Omental fat pad (tissue), 4 donors: ENCODE data around the gene SANBR. TPM values are rescaled to one million over a fixed set of nuclear protein-coding genes. Genes with fewer than 3 reads are reported as not detected.

ENCODE experiments used
- ATAC-seq: fragments of 150-250 bp; one replicate; pipeline ENCODE4 v1.9.1; 2016; ENCODE audit warnings: mild to moderate bottlenecking, moderate library complexity; ENCODE audit not compliant: low FRiP score
- DNase-seq: peaks from one replicate; pipeline ENCODE4 v3.0.0-alpha.2; 2019; ENCODE audit warnings: low spot score
- CTCF ChIP-seq, 3 donors: fragments of 450-650 bp; IDR thresholded peaks; one replicate each; pipeline ENCODE4 v1.5.1; 2016 to 2017; ENCODE audit warnings: antibody characterized with exemption in 3 of 3, mild to moderate bottlenecking in 3 of 3, moderate library complexity in 2 of 3
- total RNA-seq, 4 donors: library from RNA; depleted of rRNA; stranded (reverse); fragments of >200 nt; gene quantifications; one replicate each; pipeline ENCODE4 v1.1.0, GENCODE V29; 2016

SANBR gene
- 10 to 100 TPM in 1 of 4 donors, 1 to 10 TPM in 3; 2.6 to 15.0 (median 6.4) TPM for total RNA-seq

DNA sequence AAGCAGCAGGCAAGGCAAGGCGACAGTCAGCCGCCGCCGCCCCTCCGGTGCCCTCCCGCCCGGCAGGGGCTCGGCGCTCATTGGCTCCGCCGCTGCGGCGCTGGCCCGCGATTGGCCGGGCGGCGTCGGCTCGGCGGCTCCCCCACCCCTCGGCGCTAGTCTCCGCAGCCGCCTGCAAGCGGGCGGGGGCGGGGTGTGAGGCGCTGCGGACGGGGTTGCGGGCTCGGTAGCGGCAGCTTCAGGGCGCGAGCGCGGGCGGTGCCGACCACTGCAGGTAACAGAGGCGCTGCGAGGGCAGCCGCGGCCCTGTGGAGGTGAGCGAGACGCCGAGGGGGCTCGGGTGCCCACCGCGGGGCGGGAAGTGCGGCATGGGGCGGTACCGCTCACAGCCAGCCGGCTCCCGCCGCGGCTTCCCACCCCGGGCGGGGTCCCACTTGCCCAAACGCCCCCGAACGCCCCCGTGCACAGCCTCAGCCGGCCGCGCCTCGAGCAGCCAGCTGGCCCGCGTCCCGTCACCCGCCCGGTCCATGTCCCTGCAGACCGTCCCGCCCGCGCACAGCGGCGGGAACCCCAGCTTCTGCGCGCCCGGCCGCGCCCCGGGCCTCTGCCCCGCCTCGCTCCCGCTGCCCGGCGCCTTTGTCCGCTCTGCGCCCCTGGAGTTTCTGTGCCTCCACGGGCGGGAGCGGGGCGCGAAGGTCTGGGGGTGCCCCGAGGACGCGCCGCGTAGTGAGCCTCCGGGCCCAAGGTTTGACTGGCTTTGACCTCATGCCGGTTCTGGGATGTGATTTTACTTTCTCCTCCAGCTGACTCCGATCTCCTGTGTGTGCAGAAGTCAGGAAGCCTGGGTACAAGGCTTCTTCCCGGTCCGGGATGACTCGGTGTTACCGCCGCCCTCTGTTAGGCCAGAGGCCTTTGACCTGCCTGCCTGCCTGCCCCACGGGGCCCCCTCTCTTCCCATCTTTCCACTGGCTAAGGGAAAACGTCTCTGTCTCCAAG lies at the start of gene SANBR:
TSS of gene SANBR (plus strand) at position 158 of the 996 bp plus-strand sequence. CDS start 4,480 bp downstream, outside the sequence.
- DNase-seq (no peak), ATAC-seq (peak; percentile 96)
- no peak for TF ChIP-seq CTCF (IDR thresholded peaks at IDR 0.05)

GRCh38 chr2:61015976-61016375 lies 49.7 kb upstream of the SANBR start:
- ATAC-seq (no peak), DNase-seq (no peak)
- no peak for TF ChIP-seq CTCF (IDR thresholded peaks at IDR 0.05)

DNA sequence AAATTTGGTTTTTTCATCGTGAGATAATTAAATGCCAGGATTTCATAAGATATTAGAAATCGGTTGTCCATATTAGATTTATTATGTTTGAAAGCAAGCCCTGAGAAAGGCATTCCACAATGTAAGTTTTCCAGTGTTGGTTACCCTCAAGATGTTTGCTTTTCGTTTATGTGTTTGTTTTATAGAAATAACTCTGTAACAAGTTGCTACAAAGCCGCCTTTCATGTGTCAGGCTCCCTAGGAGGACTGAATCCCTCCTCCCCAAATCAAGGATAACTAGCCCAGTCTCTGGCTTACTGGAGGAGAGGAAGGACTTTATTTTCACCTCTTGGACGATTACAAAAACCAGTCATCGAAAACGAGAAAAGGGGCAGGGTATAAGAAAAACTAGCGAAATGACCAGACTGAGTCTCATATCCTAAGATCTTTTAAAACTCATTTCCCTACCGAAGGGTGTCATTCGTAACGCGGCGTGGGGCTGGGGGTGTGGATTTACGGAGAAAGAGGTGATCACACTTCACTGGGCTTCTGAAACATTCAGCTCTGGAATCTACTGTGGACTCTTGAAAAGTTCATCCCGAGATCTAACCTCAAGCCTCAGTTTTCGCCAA lies 49.2 kb upstream of the SANBR start:
- DNase-seq (no peak), ATAC-seq (no peak)
- TF ChIP-seq CTCF (IDR thresholded peaks at IDR 0.05) = no peak

- no peak for TF ChIP-seq CTCF (IDR thresholded peaks at IDR 0.05)
- ATAC-seq (peak; percentile 87), DNase-seq (peak; percentile 42)
These were observed 48.6 kb upstream of the SANBR start for GRCh38 chr2:61017003-61017555.

DNA sequence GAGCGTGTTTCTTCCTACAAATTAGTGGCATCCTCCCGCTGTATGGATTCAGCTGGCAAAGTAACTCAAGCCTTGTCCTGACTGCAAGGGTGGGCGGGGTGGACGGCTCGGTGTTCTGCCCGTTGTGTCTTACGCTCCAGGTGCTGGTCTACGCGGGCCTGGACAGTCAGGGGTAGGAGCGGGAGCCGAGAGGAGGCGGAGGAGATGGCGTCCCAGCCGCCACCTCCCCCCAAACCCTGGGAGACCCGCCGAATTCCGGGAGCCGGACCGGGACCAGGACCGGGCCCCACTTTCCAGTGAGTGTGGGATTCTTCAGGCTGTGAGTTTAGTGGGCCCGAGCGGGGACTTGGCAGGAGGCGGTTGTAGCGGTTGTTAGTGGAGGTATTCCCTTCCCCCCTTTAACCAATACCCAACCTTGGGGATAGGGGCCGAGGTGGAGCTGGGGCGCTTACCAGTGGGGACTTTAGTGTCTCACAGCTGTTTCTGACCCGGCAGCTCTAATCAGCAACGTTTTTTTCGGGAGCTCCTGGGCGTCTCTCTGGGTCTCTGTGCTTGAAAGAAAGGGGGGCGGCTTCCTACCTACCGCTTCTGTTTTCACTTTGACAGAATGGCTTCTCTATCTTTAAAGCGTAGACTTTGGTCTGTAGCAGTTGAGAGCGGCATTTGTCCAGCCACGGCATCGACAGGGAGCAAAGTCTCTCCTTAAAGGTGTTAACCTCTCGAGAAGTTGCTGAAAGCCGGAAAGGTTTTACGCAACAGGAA lies 47.9 kb upstream of the SANBR start, which contains the start of the genes PEX13 and PUS10:
TSS of gene PEX13 (plus strand) at position 165 of the 762 bp plus-strand sequence. CDS start at position 205, 40 bp downstream.
TSS of gene PUS10 (minus strand) at position 700 of the 762 bp plus-strand sequence. CDS start 6,365 bp downstream, outside the sequence.
- ATAC-seq (peak; percentile 94), DNase-seq (peak; percentile 42)
- TF ChIP-seq CTCF (IDR thresholded peaks at IDR 0.05) = no peak

- ATAC-seq (no peak), DNase-seq (no peak)
- no peak for TF ChIP-seq CTCF (IDR thresholded peaks at IDR 0.05)
These were observed 47.3 kb upstream of the SANBR start for GRCh38 chr2:61018318-61018755.
